OCI-LY1 (cell line): Measurements from ENCODE around the gene TFDP2.

Experiments
- EZH2 ChIP-seq: fragments of 200-600 bp; sonication (generic), shearing (Covaris generic); IDR thresholded peaks from 2 replicates; pipeline ENCODE4 v1.8.0; 2017; ENCODE audit warnings: borderline replicate concordance, mixed run types, mild to moderate bottlenecking, antibody characterized with exemption, low read length, moderate library complexity, mixed read lengths
- TF ChIP-seq, protein P1 (sequence below): fragments of 200-600 bp; sonication (generic), shearing (Covaris generic); IDR thresholded peaks from 2 replicates; pipeline ENCODE4 v1.5.1; 2017; ENCODE audit warnings: mild to moderate bottlenecking, antibody characterized with exemption, low read length, moderate library complexity, mixed read lengths

DNA sequence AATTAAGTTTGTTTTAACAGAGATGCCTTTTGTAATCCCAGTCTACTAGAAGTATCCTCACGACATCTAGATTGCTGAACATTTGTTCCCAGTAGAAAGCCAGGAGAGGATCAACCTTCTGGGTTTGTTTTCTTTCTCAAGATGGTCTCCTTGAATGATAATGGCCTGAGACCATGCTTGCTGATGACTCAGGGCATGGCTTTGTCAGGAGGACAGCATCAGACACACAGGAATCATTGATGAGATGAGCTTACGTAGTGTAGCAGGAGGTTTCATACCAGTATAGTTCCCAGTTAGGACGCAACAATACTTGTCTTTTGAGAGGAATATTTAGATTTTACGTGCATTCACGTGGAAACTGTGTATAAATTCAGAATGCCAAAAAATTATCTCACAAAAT is 234.3 kb downstream of the TFDP2 start:
- TF ChIP-seq, protein P1, sequence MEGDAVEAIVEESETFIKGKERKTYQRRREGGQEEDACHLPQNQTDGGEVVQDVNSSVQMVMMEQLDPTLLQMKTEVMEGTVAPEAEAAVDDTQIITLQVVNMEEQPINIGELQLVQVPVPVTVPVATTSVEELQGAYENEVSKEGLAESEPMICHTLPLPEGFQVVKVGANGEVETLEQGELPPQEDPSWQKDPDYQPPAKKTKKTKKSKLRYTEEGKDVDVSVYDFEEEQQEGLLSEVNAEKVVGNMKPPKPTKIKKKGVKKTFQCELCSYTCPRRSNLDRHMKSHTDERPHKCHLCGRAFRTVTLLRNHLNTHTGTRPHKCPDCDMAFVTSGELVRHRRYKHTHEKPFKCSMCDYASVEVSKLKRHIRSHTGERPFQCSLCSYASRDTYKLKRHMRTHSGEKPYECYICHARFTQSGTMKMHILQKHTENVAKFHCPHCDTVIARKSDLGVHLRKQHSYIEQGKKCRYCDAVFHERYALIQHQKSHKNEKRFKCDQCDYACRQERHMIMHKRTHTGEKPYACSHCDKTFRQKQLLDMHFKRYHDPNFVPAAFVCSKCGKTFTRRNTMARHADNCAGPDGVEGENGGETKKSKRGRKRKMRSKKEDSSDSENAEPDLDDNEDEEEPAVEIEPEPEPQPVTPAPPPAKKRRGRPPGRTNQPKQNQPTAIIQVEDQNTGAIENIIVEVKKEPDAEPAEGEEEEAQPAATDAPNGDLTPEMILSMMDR = no peak
- no peak for TF ChIP-seq EZH2
